Subcutaneous abdominal adipose tissue (tissue), 5 donors: ENCODE measurements around the gene TMEM51.

Source experiments
- H3K27ac ChIP-seq: one replicate; pipeline ENCODE4 v1.7.0; 2013; ENCODE audit warnings: low read depth, mild to moderate bottlenecking, inconsistent platforms, low read length, moderate library complexity
- H3K27me3 ChIP-seq, 5 donors: one replicate each; pipeline ENCODE4 v1.7.0; 2013; ENCODE audit warnings: low read length in 5 of 5, inconsistent platforms in 1 of 5; ENCODE audit not compliant: control insufficient read depth in 5 of 5, insufficient read depth in 4 of 5
- H3K36me3 ChIP-seq, 5 donors: one replicate each; pipeline ENCODE4 v1.7.0; 2013; ENCODE audit warnings: low read length in 5 of 5; ENCODE audit not compliant: control insufficient read depth in 5 of 5, insufficient read depth in 5 of 5
- H3K4me1 ChIP-seq, 5 donors: one replicate each; pipeline ENCODE4 v1.7.0; 2013; ENCODE audit warnings: low read length in 5 of 5, mild to moderate bottlenecking in 3 of 5, moderate library complexity in 1 of 5; ENCODE audit not compliant: control insufficient read depth in 5 of 5, insufficient read depth in 5 of 5
- H3K4me3 ChIP-seq, 5 donors: one replicate each; pipeline ENCODE4 v1.7.0; 2013; ENCODE audit warnings: low read length in 5 of 5, low read depth in 1 of 5
- H3K9ac ChIP-seq, 5 donors: one replicate each; pipeline ENCODE4 v1.7.0; 2013; ENCODE audit warnings: low read length in 5 of 5, mild to moderate bottlenecking in 4 of 5, moderate library complexity in 3 of 5
- H3K9me3 ChIP-seq, 5 donors: one replicate each; pipeline ENCODE4 v1.7.0; 2013; ENCODE audit warnings: low read length in 5 of 5; ENCODE audit not compliant: control insufficient read depth in 5 of 5
- donor health status: healthy.
- donor health status: healthy.
- donor health status: healthy.
- donor health status: healthy.
- donor health status: healthy.

Gene TMEM51

DNA sequence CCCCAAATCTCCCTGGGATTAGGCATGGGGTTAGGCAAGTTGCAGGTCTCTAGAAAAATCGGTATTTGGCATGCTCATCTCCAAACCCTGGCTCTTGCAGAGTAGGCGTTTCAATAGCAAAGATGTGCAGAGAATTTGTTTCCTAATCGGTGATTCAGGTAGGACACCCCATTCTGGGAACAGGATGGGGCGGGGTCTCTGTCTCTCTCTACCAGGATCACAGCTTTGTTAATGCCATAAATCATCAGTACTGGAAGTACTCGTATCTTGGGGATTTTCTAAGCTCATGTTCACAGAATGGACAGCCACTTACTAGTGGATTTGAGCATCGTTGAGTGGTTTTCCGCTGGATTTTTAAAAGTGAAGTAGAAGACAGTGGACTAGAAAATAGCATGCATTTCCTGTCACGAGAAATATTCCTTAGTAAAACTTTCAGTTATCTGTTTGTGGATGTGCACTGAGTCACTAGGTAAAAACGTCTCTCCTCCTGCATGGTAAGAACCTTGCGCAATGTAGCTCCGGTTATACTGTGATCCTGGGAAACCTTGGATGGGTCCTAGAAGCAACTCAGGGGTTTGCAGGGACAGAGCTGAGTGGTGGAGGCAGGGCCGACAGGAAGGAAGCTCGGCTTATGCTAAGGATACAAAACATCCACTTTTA, 5.1 kb downstream of the TMEM51 start:
- Histone ChIP-seq H3K9ac (no peak overlapping the region), H3K4me3 (no peak overlapping the region), H3K9me3 (no peaks in the 10 kb centered on the region), H3K27me3 (peaks cover 0 to 7% (median 0%) of the 10 kb centered on the region in 5 donors), H3K4me1 (peaks cover 0 to 48% (median 14%) of the 10 kb centered on the region in 5 donors), H3K27ac (no peak overlapping the region), H3K36me3 (no peaks in the 10 kb centered on the region)

DNA sequence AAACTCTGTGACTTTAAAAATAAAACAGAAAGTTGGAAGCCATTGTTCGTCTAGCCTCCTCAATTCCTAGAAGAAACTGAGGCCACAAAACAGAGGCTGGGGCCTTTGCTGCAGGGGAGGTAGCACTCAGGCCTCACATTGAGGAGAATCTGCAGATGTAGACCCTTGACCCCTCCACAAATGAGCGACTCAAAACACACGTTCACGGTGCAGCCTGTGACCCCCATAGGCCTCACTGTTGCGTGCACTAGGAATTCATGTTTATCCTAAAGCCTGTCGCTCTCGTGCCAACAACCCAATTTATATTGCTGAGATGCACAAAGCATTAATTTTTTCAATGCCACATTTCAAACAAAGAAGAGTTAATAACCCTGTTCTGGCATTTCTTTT, 5.6 kb downstream of the TMEM51 start:
- Histone ChIP-seq H3K9ac (no peak overlapping the region), H3K36me3 (no peaks in the 10 kb centered on the region), H3K4me1 (peaks cover 0 to 43% (median 11%) of the 10 kb centered on the region in 5 donors), H3K4me3 (no peak overlapping the region), H3K27ac (no peak overlapping the region), H3K27me3 (peaks cover 0 to 7% (median 0%) of the 10 kb centered on the region in 5 donors), H3K9me3 (no peaks in the 10 kb centered on the region)

DNA sequence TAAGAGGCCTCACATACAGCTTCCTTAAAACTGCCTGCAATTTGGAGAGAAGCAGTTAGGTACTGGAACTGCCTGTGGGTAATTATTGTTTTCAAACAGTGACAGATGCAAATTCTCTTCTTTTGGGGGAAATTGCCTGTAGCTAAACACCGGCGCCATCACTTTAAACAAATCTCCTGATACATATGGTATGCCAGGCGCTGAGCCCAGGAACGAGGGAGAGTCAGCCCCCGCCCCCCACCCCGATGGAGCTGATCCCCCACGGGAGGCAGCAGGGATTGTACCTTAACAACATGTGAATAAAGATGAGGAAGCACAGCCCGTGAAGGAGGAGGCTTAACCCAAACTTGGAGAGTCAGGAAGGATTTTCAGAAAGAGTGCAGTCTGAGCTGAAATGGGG, 7.1 kb downstream of the TMEM51 start:
- H3K27me3 ChIP-seq: no peaks in the 10 kb centered on the region
- no peak overlapping the region for H3K27ac ChIP-seq
- no peak overlapping the region for H3K4me3 ChIP-seq
- peaks cover 0 to 30% (median 6%) of the 10 kb centered on the region in 5 donors for H3K4me1 ChIP-seq
- no peak overlapping the region for H3K9ac ChIP-seq
- no peaks in the 10 kb centered on the region for H3K9me3 ChIP-seq
- no peaks in the 10 kb centered on the region for H3K36me3 ChIP-seq

DNA sequence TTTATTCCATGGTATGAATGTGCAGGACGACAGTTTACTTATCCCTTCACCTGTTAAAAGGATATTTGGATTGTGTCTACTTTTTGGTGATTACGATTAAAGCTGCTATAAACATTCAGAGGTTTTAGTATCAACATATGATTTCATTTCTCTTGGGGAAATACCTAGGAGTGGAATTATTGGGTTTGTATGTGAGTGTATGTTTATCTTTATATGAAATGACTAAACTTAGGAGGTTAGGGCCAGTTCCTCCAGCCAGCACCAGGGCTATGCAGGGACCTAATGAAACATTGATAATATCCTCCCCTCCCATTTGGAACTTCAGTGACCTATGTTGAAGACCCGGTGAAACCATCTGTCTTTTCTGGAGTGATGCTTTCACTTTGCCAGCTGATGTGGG, 13.8 kb downstream of the TMEM51 start:
- no peak overlapping the region for H3K27ac ChIP-seq
- H3K4me3 ChIP-seq: no peak overlapping the region
- no peak overlapping the region for H3K9ac ChIP-seq
- H3K27me3 ChIP-seq: no peaks in the 10 kb centered on the region
- H3K4me1 ChIP-seq: peaks cover 0 to 5% (median 0%) of the 10 kb centered on the region in 5 donors
- H3K36me3 ChIP-seq: no peaks in the 10 kb centered on the region
- H3K9me3 ChIP-seq: no peaks in the 10 kb centered on the region

DNA sequence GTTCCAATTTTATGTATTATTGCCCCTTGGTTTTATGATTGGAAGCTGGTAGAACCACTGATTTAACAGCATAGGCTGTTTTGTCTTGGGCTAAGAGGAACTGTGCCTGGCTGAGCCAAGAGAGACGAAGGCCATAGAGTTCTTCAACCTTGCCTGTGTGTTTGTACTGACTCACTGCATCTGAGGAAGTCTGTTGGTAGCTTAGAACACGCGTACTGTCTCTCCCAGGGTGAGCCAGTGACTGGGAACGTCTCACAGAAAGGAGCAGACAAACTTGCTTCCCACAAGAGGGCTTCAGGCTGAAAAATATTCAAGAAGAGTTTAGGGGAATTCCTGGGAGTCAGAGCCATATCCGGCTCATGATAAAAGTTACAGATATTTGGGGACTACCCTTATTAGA, 14.9 kb downstream of the TMEM51 start:
- Histone ChIP-seq H3K9ac (no peak overlapping the region), H3K36me3 (no peaks in the 10 kb centered on the region), H3K4me3 (no peak overlapping the region), H3K27ac (no peak overlapping the region), H3K27me3 (no peaks in the 10 kb centered on the region), H3K9me3 (no peaks in the 10 kb centered on the region), H3K4me1 (peaks cover 0 to 6% (median 0%) of the 10 kb centered on the region in 5 donors)

DNA sequence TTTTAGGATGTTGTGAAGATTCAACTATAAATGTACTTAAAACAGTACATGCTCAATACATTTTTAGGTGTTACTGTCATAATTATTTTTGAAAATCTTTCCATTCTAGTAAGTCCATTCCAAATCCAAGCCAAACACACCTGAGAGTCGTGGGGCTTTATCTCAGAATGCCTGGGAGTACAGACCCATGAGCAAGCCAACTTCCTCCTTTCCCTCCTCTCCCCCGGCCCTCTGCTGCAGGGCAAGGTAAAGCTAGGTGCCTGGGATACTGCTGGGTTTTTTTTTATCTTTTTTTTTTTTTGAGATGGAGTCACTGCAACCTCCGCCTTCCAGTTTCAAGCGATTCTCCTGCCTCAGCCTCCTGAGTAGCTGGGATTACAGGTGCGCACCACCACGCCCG, 16.5 kb downstream of the TMEM51 start:
- no peak overlapping the region for H3K4me3 ChIP-seq
- no peaks in the 10 kb centered on the region for H3K36me3 ChIP-seq
- H3K4me1 ChIP-seq: peaks cover 0 to 6% (median 0%) of the 10 kb centered on the region in 5 donors
- no peak overlapping the region for H3K9ac ChIP-seq
- H3K27me3 ChIP-seq: no peaks in the 10 kb centered on the region
- no peak overlapping the region for H3K27ac ChIP-seq
- H3K9me3 ChIP-seq: no peaks in the 10 kb centered on the region

DNA sequence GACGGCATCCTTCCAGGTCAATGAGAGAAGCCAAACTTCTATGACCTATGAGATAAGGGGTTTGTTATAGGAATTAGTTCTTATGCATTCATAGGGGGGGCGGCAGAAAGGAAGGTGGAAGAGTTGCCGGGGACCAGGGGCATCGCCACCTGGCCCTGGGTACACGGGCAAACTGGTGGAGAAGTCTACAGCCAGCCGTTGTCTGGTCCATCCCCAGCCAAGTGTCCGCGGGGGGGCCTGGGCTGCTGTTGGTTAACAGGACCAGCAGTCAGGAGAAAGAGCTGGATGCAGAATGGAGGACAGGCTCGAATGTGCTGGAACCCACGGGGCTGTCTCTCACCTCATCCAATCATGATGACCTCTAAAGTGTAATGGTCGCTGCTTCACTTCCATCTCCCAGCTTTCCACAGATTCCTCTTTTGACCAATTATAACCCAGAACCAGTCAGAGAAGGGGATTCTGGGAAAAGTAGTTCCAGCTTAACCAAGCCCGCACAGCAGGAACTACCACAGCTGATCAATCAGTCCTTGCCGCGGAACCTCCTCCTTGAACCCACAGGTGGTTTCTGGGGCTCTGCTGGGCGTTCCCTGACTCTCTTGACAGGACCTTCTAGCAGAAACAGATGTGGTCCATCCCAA, 17.8 kb downstream of the TMEM51 start:
- Histone ChIP-seq H3K9ac (no peak overlapping the region), H3K4me1 (peaks cover 0 to 6% (median 0%) of the 10 kb centered on the region in 5 donors), H3K36me3 (no peaks in the 10 kb centered on the region), H3K4me3 (no peak overlapping the region), H3K27ac (no peak overlapping the region), H3K9me3 (no peaks in the 10 kb centered on the region), H3K27me3 (no peaks in the 10 kb centered on the region)

DNA sequence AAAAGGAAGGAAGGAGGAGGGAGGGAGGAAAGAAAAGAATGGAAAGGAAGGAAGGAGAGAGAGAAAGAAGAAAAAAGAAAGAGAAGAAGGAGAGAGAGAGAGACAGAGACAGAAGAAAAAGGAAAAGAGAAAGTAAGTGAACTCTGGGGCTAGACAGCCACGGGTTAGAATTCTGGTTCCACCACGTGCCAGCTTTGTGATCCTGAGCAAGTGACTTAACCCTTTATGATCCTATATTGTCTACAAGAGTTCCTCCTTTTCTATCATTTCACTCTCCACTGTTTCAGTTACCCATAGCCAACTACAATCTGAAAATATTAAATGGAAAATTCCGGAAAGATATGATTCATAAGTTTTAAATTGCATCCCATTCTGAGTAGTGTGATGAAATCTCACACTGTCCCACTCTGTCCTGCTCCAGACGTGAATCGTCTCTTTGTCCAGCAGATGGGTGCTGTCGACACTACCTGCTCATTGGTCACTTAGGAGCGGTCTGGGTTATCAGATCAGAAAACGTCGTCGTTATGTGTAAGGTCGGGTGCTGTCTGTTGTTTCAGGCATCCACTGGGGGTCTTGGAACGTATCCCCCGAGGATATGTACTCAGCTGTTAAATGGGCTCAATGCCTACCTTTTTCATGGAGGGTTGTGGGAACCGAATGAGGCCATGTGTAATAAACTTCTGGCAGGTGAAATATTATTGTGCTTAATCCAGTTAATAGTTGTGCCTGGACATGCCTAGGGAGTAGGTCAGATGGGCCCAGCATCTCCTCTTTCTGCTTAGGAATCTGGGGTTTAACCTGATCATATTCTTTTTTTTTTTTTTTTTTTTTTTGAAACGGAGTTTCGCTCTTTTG, 19.1 kb downstream of the TMEM51 start:
- H3K27me3 ChIP-seq: peaks cover 0 to 1% (median 0%) of the 10 kb centered on the region in 5 donors
- no peaks in the 10 kb centered on the region for H3K36me3 ChIP-seq
- H3K27ac ChIP-seq: no peak overlapping the region
- H3K9ac ChIP-seq: no peak overlapping the region
- H3K4me1 ChIP-seq: peaks cover 0 to 10% (median 0%) of the 10 kb centered on the region in 5 donors
- no peak overlapping the region for H3K4me3 ChIP-seq
- no peaks in the 10 kb centered on the region for H3K9me3 ChIP-seq

DNA sequence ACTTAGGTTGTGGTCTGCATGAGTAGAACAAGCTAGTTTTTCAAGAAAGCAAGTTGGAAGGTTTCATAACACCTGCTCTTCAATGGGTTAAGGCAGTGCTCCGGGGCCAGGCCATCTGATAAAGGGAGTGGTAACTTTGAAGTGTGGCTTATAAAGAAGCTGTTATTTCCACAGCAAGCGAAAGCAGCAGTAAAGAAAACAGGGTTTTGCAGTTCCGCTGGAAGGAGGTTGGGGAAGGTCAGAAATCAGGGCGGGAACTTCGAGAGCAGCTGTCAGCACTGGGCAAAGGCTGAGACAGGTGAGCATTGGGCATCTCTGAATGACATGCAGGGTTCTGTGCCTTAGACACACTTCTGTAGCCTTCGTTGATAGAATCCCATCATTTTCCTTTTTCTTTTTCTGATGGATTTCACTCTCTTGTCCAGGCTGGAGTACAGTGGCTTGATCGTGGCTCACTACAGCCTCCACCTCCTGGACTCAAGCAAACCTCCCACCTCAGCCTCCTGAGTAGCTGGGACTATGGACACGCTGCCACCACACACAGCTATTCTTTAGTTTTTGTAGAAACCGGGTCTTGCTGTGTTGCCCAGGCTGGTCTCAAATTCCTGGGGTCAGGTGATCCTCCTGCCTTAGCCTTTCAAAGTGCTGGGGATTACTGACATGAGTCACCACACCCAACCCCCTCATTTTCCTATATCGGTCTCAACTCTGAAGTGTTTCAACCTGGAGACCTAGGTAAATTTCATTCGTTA, 20.5 kb downstream of the TMEM51 start:
- H3K27me3 ChIP-seq: peaks cover 0 to 3% (median 0%) of the 10 kb centered on the region in 5 donors
- no peak overlapping the region for H3K4me3 ChIP-seq
- H3K27ac ChIP-seq: no peak overlapping the region
- no peaks in the 10 kb centered on the region for H3K9me3 ChIP-seq
- no peak overlapping the region for H3K9ac ChIP-seq
- H3K36me3 ChIP-seq: no peaks in the 10 kb centered on the region
- H3K4me1 ChIP-seq: peaks cover 0 to 22% (median 0%) of the 10 kb centered on the region in 5 donors
